Head of caudate nucleus (tissue), 42 donors: ENCODE measurements around the gene SRRM2.
A peak's percentile ranks its signal among the peaks of the same experiment; 100 is the strongest.
"Not testable (repeated sequence)": the region's sequence is repeated elsewhere in the genome, so short reads cannot be mapped to it uniquely, and the experiment has no call there.

ENCODE experiments used
- DNase-seq, 42 donors: peaks; one replicate each; pipeline versions ENCODE4 v3.0.0 to v3.0.0-alpha.2; 2020 to 2021; ENCODE audit warnings: mixed read lengths in 7 of 42
- intact Hi-C: fragments of 100-400 bp; cut with DNase I; formaldehyde crosslinking; loops from one replicate; pipeline ENCODE4 v1.15.0; 2022

The SRRM2 gene

DNA sequence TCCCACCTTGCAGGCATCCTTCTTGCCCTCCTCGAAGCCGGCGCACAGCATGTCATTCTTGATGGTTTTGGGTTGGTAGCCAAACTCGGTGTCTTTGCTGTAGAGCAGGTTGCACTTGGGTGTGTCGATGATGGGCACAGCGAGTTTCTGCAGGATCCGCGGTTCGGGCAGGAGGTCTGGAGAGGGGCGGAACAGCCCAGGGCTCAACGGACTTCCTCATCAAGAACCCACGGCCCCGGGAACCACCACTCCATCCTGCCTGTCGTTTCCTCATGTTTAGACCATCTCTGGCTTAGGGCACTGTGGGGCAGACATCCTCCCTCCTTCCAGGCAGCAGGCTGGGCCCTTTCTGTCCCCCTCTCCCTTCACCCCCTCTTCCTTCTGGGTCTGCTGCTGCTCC is 38.9 kb upstream of the SRRM2 start:
- intact Hi-C loops: no loop called here

DNA sequence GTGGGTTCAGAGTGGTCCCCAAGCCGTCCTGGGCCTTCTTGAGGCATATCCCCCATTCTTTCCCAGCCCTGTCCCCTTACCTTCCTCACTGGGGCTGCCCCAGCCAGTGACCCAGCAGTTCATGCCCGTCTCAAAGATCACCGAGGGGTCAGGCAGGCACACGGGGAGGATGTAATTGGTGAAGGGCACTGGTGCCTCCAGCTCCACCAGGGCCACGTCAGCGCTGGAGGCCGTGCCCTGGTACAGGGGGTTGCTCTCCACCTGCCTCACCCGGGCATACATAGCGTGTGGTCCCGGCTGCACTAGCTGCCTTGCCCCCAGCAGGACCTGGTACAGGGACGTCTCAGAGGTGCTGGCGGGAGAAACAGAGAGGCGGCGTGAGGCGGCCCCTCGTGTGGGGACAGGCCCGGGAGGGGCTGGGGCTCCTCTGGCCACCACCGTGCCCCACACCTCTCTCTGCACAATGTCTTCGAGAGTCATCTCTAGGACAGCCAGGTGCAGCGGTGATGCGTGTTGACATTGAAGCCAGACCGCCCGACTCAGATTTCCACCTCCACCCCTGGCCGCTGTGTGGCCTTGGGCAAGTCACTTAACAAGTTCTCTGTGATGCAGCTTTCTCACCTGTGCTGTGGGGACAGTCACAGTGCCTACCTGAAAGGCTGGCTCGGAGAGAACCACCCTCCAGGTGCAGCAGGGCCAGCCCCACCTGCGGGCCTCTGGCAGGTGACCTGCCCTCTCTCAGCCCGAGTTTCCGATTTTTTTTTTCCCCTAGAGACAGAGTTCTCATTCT is 38.3 kb upstream of the SRRM2 start:
- intact Hi-C loops: no loop called here
- no peak for DNase-seq

More for the DNA sequence above, 38.9 kb upstream of the SRRM2 start:
- DNase-seq: no peak

DNA sequence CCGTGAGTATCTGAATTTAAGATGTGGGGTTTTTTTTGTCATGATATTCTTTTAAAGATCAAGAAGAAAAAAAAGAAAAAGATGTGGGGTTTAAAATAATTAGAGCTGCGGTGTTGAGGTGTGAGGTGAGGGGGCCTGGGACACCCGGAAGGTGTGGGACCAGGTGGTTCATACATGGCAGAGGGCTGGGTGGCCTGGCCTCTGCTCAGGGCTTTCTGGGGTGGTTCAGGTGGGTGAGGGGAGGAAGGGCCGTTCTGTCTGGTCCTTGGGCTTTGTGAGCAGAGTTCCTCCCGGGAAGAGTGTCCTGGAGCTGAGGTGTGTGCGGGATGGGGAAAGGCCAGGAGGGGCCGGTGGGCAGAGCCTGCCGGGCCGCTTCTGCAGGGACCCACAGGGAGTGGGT is 37.4 kb upstream of the SRRM2 start:
- intact Hi-C loops: no loop called here

DNA sequence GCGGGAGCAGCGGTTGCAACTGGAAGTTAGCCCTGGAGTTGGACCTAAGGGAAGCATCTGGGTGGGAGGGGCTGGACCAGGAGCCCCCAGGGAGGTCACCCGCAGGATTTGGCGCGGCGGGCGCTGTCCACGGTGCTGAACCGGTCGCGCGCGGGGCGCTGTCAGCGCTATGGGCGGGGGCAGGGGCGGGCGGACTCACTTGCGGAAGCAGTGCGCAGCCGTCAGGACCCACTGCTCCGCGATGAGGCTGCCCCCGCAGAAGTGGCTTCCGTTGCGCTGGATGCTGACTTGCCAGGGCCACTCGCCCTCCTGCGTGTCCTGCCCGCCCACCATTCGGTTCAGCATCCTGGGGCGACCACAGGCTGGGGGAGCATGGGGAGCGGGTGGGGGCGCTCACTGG is 36.9 kb upstream of the SRRM2 start:
- intact Hi-C loops: no loop called here
- peak in 41 of 42 donors; percentile 30 to 85 (median 68) for DNase-seq

More for the DNA sequence above, 37.4 kb upstream of the SRRM2 start:
- no peak for DNase-seq

DNA sequence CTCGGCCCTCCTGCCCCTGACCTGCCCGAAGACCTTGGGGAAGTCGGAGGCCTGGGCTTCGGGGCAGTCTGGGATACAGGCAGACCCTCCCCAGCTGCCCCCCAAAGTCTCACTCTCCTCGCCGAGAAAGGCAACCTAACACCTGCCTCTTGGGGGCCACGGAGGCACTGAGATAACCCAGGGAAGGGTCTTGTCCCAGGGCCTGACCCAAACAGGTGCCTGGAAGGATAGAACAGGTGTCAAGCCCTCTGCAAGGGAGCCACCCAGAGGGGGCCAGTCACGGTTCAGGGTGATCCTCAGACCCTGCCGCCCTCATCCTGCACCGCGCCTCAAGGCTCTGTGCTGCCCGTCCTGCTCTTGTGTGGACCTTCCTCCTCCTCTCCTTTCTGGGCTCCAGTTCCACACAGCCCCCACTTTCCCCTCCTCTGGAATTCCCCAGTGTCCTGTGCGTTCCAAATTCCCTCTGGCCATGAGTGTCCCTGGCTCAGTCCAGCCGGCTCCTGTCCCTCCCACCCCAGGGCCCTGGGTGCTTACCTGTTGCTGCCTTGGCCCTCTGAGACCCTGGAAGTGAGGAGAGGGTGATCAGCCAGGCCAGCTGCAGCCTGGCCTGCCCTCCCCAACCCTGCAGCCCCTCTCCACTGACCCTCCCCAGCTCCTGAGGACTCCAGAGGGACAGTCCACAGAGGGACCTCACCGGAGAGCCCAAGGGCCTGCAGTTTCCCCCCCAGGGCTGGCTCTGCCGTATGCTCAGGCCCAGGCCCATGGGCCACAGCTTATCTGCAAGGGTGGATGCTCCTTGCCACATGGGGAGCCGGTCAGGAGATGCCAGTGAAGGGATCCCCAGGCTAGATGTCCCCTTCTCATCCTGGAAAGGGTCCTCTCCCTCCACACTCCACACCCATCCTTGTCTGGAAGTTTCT is 36.2 kb upstream of the SRRM2 start:
- intact Hi-C loops: no loop called here
- DNase-seq: no peak

DNA sequence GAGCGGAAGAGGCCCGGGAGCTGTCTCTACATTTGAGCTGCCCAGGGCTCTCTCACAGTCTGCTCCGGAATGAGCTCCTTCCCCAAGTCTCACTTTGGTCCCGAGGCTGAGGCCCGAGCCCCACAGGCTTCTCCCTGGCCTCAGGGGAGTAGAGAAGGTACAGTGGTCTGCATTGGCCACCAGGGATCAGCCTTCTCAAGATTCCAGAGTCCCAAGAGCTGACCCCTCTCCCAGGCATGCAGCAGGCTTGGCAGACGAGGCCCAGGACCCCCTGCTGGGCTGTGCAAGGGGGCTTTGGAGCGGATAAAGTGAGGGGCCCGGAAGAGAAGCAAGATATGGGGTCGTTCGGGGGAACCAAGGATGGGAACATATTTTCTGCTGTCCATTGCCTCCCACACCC is 35.5 kb upstream of the SRRM2 start:
- intact Hi-C loops: no loop called here
- no peak for DNase-seq

DNA sequence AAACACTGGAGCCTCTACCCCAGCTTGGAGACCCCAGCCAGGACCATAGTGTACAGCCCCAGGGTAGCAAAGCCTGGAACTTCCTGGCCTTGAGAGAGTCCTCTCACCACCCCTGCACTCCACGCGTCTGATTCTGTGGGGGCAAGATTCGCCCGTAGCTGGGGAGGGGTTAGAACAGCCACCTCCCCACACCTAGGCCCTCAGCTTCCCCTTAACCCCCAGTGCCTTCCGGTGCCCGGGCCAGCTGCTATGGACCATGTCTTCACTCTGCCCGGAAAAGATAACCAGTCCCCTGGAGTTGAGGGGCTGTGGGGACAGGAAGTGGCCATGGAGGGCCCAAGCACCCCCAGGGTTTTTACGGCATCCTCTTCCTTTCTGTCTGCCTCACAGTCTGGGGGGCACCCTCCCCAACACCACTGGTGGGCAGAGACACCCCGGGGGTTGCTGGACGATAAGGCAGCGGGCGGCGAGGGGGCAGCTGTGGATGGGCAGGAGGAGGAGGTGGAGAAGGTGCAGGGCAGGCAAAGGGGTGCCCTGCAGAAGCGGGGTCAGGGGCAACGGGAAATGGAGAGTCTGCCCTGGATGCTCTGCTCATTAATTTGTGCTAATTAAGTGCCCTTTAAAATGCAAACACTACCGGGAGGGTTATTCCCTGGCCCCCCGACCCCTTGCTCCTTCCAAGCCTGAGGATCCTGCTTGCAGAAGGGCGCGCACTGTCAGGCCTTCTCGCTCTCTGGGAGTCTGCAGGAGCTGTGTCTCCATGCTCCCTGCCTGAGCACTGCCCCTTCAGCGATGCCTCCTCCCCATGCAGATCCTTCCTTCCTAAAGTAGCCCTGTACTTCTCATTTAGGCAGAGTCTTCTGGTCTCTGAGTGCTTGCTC is 34.8 kb upstream of the SRRM2 start:
- intact Hi-C loops: no loop called here

DNA sequence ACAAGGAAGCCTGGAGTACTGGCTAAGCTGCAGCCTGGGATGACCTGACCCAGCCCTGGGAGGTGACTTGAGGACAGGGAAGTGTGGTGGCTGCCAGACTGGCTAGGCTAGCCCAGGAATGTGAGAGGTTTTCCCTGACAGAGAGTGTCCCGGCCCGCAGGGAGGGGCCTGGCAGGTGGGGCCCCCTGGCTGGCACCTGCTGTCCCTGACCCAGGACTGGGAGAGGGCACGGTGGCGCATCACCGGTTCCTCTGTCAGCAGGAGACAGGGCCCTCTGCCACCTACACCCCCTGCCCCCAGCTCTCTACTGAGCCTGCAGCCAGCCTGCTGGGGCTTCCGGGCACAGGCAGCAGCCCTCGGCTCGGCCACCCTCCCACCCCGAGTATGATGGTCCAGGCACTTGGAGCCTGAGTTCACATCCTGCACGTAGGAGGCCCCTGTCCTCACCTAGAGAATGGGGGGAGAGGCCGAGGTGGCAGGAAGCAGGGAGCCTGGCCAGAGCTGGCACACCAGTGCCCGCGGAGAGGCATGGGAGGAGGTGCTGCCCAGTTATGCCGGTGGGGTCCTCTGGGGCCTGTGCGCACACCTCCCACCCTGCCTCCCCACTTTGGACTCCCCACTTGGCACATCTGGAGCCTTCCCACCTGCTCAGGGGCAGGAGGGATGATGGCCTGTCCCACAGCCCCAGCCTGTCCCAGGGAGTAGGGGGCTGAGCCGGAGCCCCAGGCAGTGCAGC is 32.9 kb upstream of the SRRM2 start:
- no peak for DNase-seq
- intact Hi-C loops: no loop called here

More for the DNA sequence above, 34.8 kb upstream of the SRRM2 start:
- DNase-seq: no peak

DNA sequence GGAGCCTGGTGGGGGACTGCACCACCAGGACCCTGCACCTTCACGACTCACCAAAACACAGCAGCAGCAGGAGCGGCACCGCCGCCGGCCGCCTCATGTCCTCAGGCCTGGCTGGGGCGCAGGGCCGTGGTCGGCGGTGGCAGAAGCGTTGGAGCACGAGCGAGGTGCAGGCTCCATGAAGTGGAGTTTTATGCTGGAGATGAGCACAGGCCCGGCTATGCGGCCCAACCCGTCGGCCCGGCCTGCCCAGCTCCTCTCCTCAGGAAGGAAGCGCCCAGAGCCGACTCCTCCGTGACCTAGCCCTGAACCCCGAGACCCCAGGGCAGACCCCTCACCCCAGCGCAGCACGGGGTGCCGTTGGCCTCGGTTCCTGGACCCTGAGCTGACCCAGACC is 32.4 kb upstream of the SRRM2 start, which contains the start of gene PRSS27:
Gene PRSS27, minus strand, starts transcription at position 161 of the 394 bp plus-strand sequence. Its CDS starts 64 bp downstream, at position 97.
- no peak for DNase-seq
- intact Hi-C loops: no loop called here

DNA sequence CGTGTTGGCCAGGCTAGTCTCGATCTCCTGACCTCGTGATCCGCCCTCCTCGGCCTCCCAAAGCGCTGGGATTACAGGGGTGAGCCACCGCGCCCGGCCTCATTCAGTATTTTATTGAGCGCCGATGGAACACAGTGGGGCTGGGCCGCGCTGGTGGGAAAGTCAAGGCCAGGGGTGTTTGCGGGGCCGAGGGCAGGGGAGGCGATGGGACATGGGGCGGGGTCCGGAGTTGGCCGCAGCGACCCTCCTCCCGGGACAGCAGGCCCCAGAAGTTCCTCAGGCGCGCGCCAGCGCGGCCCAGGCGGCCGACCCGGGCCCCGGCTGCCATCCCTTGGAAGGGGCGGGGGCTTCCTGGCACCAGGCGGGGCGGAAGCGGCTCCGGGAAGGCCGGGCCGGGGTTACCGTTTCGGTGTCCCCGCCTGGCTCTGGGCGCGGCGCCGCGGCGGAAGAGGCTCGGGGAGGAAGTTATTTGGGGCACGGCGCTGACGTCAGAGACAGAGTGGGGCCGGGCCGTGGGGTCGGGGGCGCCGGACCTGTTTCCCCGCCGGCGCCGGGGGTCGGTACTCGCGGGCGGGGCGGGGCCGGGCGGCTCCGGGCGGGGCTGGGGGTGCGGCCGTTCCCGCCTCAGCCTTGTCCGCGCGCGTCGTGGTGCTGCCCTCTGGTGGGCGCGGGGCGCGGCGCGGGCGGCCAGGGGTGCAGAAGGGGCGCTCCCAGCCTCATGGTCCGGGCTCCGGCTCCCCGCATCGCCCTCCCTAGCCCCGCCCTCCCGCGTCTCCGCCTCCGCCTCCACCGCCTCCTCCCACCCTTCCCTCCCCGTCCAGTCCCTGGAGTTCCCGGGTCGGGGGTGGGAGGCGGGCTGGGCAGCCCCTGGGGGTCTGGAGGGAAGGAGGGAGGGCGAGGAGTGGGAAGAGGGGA is 31.5 kb upstream of the SRRM2 start:
- DNase-seq: peak in 40 of 42 donors; percentile 40 to 87 (median 72)
- intact Hi-C loops: no loop called here

DNA sequence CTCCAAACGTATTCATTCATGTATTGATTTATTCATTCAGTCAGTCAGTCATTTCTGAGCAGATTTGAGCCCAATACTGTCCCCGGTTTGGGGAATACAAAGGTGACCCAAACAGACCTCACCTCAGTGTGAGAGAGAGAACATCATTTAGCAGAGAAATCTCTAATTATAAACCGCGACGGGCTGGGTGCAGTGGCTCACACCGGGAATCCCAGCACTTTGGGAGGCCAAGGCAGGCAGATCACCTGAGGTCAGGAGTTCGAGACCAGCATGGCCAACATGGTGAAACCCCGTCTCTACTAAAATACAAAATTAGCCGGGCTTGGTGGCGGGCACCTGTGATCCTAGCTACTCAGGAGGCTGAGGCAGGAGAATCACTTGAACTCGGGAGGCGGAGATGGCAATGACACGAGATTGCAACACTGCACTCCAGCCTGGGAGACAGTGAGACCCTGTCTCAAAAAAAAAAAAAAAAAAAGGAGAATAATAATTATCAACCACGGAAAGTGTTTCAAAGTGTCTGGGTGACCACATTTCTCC is 30.7 kb upstream of the SRRM2 start:
- intact Hi-C loops: not testable (repeated sequence)

DNA sequence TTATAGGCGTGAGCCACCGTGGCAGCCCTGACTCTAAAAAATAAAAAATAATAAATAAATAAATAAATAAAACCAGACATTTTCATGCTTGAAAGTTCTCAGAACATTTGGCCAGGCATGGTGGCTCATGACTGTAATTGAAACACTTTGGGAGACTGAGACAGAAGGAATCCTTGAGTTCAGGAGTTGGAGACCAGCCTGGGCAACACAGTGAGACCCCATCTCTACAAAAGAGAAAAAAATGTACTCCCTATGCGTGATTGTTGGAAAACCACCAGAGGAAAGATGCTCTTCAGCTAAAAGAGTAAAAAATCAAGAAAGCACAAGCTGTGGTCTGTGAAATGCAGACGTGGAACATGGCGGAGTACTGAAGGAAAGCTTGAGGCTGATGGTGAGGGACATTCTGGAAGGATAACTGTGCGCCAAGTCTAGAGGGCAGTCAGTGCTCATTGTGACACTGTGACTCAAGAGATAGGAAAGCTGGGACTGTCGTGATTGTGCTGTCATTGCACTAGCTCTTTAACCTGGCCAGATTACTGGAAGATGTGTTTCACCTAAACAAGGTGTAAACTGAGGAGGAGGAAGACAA is 28.3 kb upstream of the SRRM2 start:
- intact Hi-C loops: no loop called here
- no peak for DNase-seq

More for the DNA sequence above, 30.7 kb upstream of the SRRM2 start:
- not testable (repeated sequence) for DNase-seq

DNA sequence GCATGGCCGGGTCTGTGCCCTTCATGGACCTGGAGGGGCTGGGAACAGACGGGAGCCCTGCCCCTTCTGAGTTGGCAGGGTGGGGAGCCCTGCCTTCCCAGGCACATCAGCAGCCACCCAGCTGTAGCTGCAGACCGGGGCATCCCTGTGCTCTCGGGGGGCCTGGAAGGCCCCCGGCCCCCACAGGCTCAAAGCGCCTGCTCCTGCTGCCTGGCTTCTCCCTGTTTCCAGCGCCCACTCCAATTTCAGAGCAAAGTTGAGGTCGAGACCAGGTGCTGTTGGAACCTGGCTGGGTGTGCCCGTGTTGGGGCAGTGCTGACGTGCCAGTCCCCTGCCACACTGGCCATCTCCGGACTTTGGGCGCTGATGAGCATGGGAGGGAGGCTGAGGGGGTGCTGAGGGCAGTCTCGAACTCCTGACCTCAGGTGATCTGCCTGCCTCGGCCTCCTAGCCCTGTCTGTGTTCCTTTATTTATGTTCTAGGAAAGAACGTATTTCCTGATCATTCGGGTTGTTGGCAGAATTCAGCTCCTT is 27.6 kb upstream of the SRRM2 start:
- DNase-seq: no peak
- intact Hi-C loops: no loop called here

DNA sequence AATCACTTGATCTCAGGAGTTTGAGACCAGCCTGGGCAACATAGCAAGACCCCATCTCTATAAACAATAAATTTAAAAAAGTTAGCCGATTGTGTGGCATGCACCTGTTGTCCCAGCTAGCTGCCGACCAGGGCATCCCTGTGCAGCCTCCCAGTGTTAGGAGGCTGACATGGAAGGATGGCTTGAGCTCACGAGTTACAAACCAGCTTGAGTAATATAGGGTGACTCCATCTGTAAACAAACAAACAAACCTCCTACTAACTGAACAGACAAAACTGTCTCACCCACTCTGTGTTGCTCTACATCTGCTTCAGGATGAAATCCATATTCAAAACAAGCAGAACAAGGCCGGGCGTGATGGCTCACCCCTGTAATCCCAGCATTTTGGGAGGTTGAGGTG is 25.5 kb upstream of the SRRM2 start:
- no peak for DNase-seq
- intact Hi-C loops: no loop called here

DNA sequence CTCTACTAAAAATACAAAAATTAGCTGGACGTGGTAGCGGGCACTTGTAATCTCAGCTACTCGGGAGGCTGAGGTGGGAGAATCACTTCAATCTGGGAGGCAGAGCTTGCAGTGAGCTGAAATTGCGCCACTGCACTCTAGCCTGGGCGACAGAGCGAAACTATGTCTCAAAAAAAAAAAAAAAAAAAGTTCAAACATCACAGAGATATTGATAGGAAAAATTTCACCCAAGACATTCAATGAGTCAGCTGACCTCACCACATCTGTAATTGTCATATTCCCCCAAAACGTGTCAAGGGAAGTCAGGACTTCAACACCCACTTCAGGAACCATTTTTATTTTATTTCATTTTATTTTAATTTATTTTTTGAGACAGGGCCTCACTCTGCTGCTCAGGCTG is 24.4 kb upstream of the SRRM2 start:
- DNase-seq: no peak
- intact Hi-C loops: no loop called here

DNA sequence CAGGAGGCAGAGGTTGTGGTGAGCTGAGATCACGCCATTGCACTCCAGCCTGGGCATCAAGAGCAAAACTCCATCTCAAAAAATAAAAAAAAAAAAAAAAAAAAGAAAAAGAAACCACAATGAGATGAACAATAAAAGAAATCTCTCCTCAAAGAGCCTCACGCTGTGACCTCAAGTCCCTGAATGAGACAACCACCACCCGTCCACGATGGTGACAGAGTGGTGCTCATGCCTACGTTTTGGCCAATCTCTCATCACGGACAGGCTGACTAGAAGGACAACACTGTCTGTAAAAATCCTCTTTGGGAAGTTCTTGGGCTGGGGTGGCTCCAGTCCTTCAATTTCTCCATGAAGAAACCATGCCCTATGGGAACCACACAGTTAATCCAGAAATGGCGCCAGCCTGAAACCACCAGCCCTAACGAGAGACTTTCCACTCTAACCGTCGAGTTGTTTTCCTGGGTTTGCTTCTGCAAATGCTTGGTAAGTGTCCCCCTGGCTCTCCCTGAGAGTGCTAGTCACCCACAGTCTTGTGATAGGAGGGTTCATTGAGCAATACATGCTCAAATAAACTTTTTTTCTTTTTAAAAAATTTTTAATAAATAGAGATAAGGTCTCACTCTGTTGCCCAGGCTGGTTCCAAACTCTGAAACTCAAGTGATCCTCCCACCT is 17.5 kb upstream of the SRRM2 start:
- no peak for DNase-seq
- intact Hi-C loops: no loop called here
